ENCODE data around the gene LRRTM4. TPM values are rescaled to one million over a fixed set of nuclear protein-coding genes. Genes with fewer than 3 reads are reported as not detected.

LRRTM4 gene
- total and polyA plus RNA-seq, 2 donors (not counting 1 experiment from before 2014, with no cell fraction given), result 0.05 TPM; not detected in 1

DNA sequence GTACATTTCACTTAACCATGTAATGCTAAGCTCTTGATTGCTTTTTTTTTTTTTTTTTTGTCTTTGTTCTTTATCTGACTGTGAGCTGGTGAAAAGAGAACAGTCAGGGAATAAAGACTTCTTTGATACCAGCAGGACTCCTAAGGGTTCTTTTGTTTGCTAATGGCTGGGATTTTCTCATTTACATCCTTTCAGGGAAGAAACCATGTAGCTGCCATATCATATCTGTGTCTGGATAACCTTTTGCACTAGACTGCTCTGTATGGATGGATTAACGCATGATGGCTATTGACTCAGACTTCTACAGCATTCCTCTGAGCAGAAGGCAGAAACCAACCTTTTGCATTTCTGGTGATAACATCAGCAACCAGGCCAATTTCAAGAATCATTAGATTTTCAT is 504.0 kb downstream of the LRRTM4 start:
- H3K4me2 ChIP-seq (ENCODE audit: extremely low read depth, insufficient read depth, low read length), result no peak overlapping the region
- no peaks in the 10 kb centered on the region for H3K79me2 ChIP-seq (ENCODE audit: control insufficient read depth, insufficient read depth, low read length)
- no peak overlapping the region for H3K4me3 ChIP-seq (replicated peaks in 1 of 4; ENCODE audit: control extremely low read depth in 1 of 4, insufficient read depth in 1 of 4, low read depth in 3 of 4, low read length in 4 of 4)
- H3K27me3 ChIP-seq (ENCODE audit: control insufficient read depth, insufficient read depth, low read length), result no peaks in the 10 kb centered on the region
- H3K4me1 ChIP-seq (ENCODE audit: control insufficient read depth, extremely low read depth, insufficient read depth, low read length), result no peaks in the 10 kb centered on the region
- no peak overlapping the region for H2AFZ ChIP-seq (ENCODE audit: low read length)
- no peaks in the 10 kb centered on the region for H4K20me1 ChIP-seq (ENCODE audit: control insufficient read depth, extremely low read depth, insufficient read depth, low read length)
- H3K36me3 ChIP-seq (ENCODE audit: control insufficient read depth, insufficient read depth, low read length), result no peaks in the 10 kb centered on the region
- H3K9me3 ChIP-seq (ENCODE audit: control insufficient read depth, insufficient read depth, low read depth, low read length), result no peaks in the 10 kb centered on the region
- peak in 1 of 2 donors; percentile 11 for DNase-seq (ENCODE audit: low read depth in 2 of 2)
- no peak for TF ChIP-seq CTCF (conservative IDR thresholded peaks at IDR 0.05 in 1 of 2, IDR thresholded peaks at IDR 0.05 in 1 of 2; ENCODE audit: low read depth in 1 of 2, low read length in 2 of 2)
- H3K9ac ChIP-seq (ENCODE audit: insufficient read depth, low read length), result no peak overlapping the region
- H3K27ac ChIP-seq (ENCODE audit: insufficient read depth, low read length), result no peak overlapping the region

DNA sequence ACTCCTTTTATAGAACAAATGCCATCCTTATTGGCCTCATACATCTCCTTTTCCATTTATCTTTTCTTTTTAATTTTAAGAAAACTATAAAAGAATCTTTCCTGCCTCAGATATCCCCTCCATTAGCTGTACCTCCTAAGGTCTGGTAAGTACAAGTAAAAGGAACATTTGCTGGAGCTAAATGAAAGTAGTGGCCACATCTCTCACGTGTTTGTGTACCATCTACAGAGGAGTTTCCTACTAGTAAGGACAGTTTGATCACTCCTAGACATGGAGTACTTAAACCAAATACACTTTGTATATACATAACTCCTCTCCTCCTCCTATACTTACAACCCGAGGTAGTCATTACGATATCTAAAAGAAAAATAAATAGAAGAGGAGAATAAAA is 504.8 kb downstream of the LRRTM4 start:
- no peak for DNase-seq (ENCODE audit: low read depth in 2 of 2)
- TF ChIP-seq EZH2 (IDR thresholded peaks at IDR 0.05; ENCODE audit: low read length, missing control alignments), result no peak
- no peak for TF ChIP-seq CTCF (conservative IDR thresholded peaks at IDR 0.05 in 1 of 2, IDR thresholded peaks at IDR 0.05 in 1 of 2; ENCODE audit: low read depth in 1 of 2, low read length in 2 of 2)
- H3K9me3 ChIP-seq (ENCODE audit: control insufficient read depth, insufficient read depth, low read depth, low read length), result no peaks in the 10 kb centered on the region
- H3K27me3 ChIP-seq (ENCODE audit: control insufficient read depth, insufficient read depth, low read length), result no peaks in the 10 kb centered on the region
- no peaks in the 10 kb centered on the region for H3K36me3 ChIP-seq (ENCODE audit: control insufficient read depth, insufficient read depth, low read length)
- H3K4me2 ChIP-seq (ENCODE audit: extremely low read depth, insufficient read depth, low read length), result no peak overlapping the region
- no peak overlapping the region for H3K27ac ChIP-seq (ENCODE audit: insufficient read depth, low read length)
- no peaks in the 10 kb centered on the region for H3K79me2 ChIP-seq (ENCODE audit: control insufficient read depth, insufficient read depth, low read length)
- H2AFZ ChIP-seq (ENCODE audit: low read length), result no peak overlapping the region
- no peak overlapping the region for H3K9ac ChIP-seq (ENCODE audit: insufficient read depth, low read length)
- no peaks in the 10 kb centered on the region for H4K20me1 ChIP-seq (ENCODE audit: control insufficient read depth, extremely low read depth, insufficient read depth, low read length)
- H3K4me3 ChIP-seq (replicated peaks in 1 of 4; ENCODE audit: control extremely low read depth in 1 of 4, insufficient read depth in 1 of 4, low read depth in 3 of 4, low read length in 4 of 4), result no peak overlapping the region
- no peaks in the 10 kb centered on the region for H3K4me1 ChIP-seq (ENCODE audit: control insufficient read depth, extremely low read depth, insufficient read depth, low read length)

- H3K36me3 ChIP-seq (ENCODE audit: control insufficient read depth, insufficient read depth, low read length), result no peaks in the 10 kb centered on the region
- DNase-seq (ENCODE audit: low read depth in 2 of 2), result no peak
- H3K27me3 ChIP-seq (ENCODE audit: control insufficient read depth, insufficient read depth, low read length), result no peaks in the 10 kb centered on the region
- H3K27ac ChIP-seq (ENCODE audit: insufficient read depth, low read length), result no peak overlapping the region
- H3K4me3 ChIP-seq (replicated peaks in 1 of 4; ENCODE audit: control extremely low read depth in 1 of 4, insufficient read depth in 1 of 4, low read depth in 3 of 4, low read length in 4 of 4), result no peak overlapping the region
- H3K9ac ChIP-seq (ENCODE audit: insufficient read depth, low read length), result no peak overlapping the region
- H3K4me1 ChIP-seq (ENCODE audit: control insufficient read depth, extremely low read depth, insufficient read depth, low read length), result no peaks in the 10 kb centered on the region
- H3K4me2 ChIP-seq (ENCODE audit: extremely low read depth, insufficient read depth, low read length), result no peak overlapping the region
- H3K9me3 ChIP-seq (ENCODE audit: control insufficient read depth, insufficient read depth, low read depth, low read length), result no peaks in the 10 kb centered on the region
- no peak for TF ChIP-seq CTCF (conservative IDR thresholded peaks at IDR 0.05 in 1 of 2, IDR thresholded peaks at IDR 0.05 in 1 of 2; ENCODE audit: low read depth in 1 of 2, low read length in 2 of 2)
- no peak for TF ChIP-seq EZH2 (IDR thresholded peaks at IDR 0.05; ENCODE audit: low read length, missing control alignments)
- no peaks in the 10 kb centered on the region for H3K79me2 ChIP-seq (ENCODE audit: control insufficient read depth, insufficient read depth, low read length)
- H2AFZ ChIP-seq (ENCODE audit: low read length), result no peak overlapping the region
- H4K20me1 ChIP-seq (ENCODE audit: control insufficient read depth, extremely low read depth, insufficient read depth, low read length), result no peaks in the 10 kb centered on the region
Observed at GRCh38 chr2:77016443-77017354, 505.5 kb downstream of the LRRTM4 start.
